Measurements from ENCODE around the gene FGF4. TPM values are rescaled to one million over a fixed set of nuclear protein-coding genes. Genes with fewer than 3 reads are reported as not detected.

FGF4 gene
- not detected for polyA plus RNA-seq

- no peak for DNase-seq
- Mint-ChIP-seq H3K27ac (no peak within 1 kb of the TSS), H3K27me3 (ENCODE audit: low read depth in 3 of 3) (peaks cover 5 to 12% (median 8%) of the 10 kb centered on the region in 3 donors), H3K4me1 (no peaks in the 10 kb centered on the region), H3K4me3 (no peak within 1 kb of the TSS), H3K9me3 (no peaks in the 10 kb centered on the region), H3K36me3 (no peaks in the 10 kb centered on the region)
These were observed at the start of gene FGF4 for GRCh38 chr11:69775163-69775755. FGF4 (minus strand) TSS chr11:69775341; CDS start chr11:69775084, 257 bp downstream.

- H3K36me3 Mint-ChIP-seq, result peaks cover 0 to 3% (median 0%) of the 10 kb centered on the region in 3 donors
- H3K27me3 Mint-ChIP-seq (ENCODE audit: low read depth in 3 of 3), result peaks cover 5 to 15% (median 5%) of the 10 kb centered on the region in 3 donors
- H3K4me1 Mint-ChIP-seq, result no peaks in the 10 kb centered on the region
- no peak for DNase-seq
- no peak overlapping the region for H3K4me3 Mint-ChIP-seq
- no peak overlapping the region for H3K27ac Mint-ChIP-seq
- H3K9me3 Mint-ChIP-seq, result no peaks in the 10 kb centered on the region
These were observed 48.6 kb upstream of the FGF4 start for GRCh38 chr11:69823641-69824265.

GRCh38 chr11:69822676-69823494, 47.7 kb upstream of the FGF4 start:
- H3K27me3 Mint-ChIP-seq (ENCODE audit: low read depth in 3 of 3), result peaks cover 5 to 15% (median 5%) of the 10 kb centered on the region in 3 donors
- H3K4me3 Mint-ChIP-seq, result no peak overlapping the region
- no peak for DNase-seq
- H3K4me1 Mint-ChIP-seq, result no peaks in the 10 kb centered on the region
- peaks cover 0 to 3% (median 0%) of the 10 kb centered on the region in 3 donors for H3K36me3 Mint-ChIP-seq
- no peak overlapping the region for H3K27ac Mint-ChIP-seq
- no peaks in the 10 kb centered on the region for H3K9me3 Mint-ChIP-seq

- Mint-ChIP-seq H3K9me3 (no peaks in the 10 kb centered on the region), H3K27me3 (ENCODE audit: low read depth in 3 of 3) (peaks cover 5 to 12% (median 5%) of the 10 kb centered on the region in 3 donors), H3K36me3 (peaks cover 0 to 3% (median 0%) of the 10 kb centered on the region in 3 donors), H3K27ac (no peak overlapping the region), H3K4me3 (no peak overlapping the region), H3K4me1 (no peaks in the 10 kb centered on the region)
- no peak for DNase-seq
These were observed 46.4 kb upstream of the FGF4 start for GRCh38 chr11:69821511-69822040.

- Mint-ChIP-seq H3K27me3 (ENCODE audit: low read depth in 3 of 3) (peaks cover 5 to 16% (median 7%) of the 10 kb centered on the region in 3 donors), H3K27ac (no peak overlapping the region), H3K9me3 (no peaks in the 10 kb centered on the region), H3K4me1 (no peaks in the 10 kb centered on the region), H3K4me3 (no peak overlapping the region), H3K36me3 (peaks cover 0 to 3% (median 0%) of the 10 kb centered on the region in 3 donors)
- no peak for DNase-seq
These were observed 45.3 kb upstream of the FGF4 start for GRCh38 chr11:69820441-69820840.

GRCh38 chr11:69819541-69820070, 44.5 kb upstream of the FGF4 start:
- no peak overlapping the region for H3K27ac Mint-ChIP-seq
- no peak overlapping the region for H3K4me3 Mint-ChIP-seq
- H3K9me3 Mint-ChIP-seq, result no peaks in the 10 kb centered on the region
- peaks cover 5 to 16% (median 7%) of the 10 kb centered on the region in 3 donors for H3K27me3 Mint-ChIP-seq (ENCODE audit: low read depth in 3 of 3)
- no peaks in the 10 kb centered on the region for H3K4me1 Mint-ChIP-seq
- H3K36me3 Mint-ChIP-seq, result peaks cover 0 to 3% (median 0%) of the 10 kb centered on the region in 3 donors
- no peak for DNase-seq

- H3K27me3 Mint-ChIP-seq (ENCODE audit: low read depth in 3 of 3), result peaks cover 5 to 13% (median 7%) of the 10 kb centered on the region in 3 donors
- H3K4me3 Mint-ChIP-seq, result no peak within 1 kb of the TSS
- no peak within 1 kb of the TSS for H3K27ac Mint-ChIP-seq
- H3K9me3 Mint-ChIP-seq, result no peaks in the 10 kb centered on the region
- no peaks in the 10 kb centered on the region for H3K4me1 Mint-ChIP-seq
- DNase-seq, result no peak
- H3K36me3 Mint-ChIP-seq, result peaks cover 0 to 3% (median 0%) of the 10 kb centered on the region in 3 donors
These were observed 43.7 kb upstream of the FGF4 start, which contains the start of gene FGF3 for GRCh38 chr11:69818603-69819441. FGF3 (minus strand) TSS chr11:69819416; CDS start chr11:69818933, 483 bp downstream.

- H3K4me1 Mint-ChIP-seq, result no peaks in the 10 kb centered on the region
- H3K27me3 Mint-ChIP-seq (ENCODE audit: low read depth in 3 of 3), result peaks cover 5 to 13% (median 7%) of the 10 kb centered on the region in 3 donors
These were observed 43.1 kb upstream of the FGF4 start for GRCh38 chr11:69818231-69818602.

GRCh38 chr11:69817265-69818230, 42.4 kb upstream of the FGF4 start:
- no peak for DNase-seq
- peaks cover 5 to 13% (median 8%) of the 10 kb centered on the region in 3 donors for H3K27me3 Mint-ChIP-seq (ENCODE audit: low read depth in 3 of 3)
- no peaks in the 10 kb centered on the region for H3K9me3 Mint-ChIP-seq
- peaks cover 0 to 3% (median 0%) of the 10 kb centered on the region in 3 donors for H3K36me3 Mint-ChIP-seq
- H3K4me1 Mint-ChIP-seq, result no peaks in the 10 kb centered on the region
- no peak overlapping the region for H3K27ac Mint-ChIP-seq
- H3K4me3 Mint-ChIP-seq, result no peak overlapping the region

More at GRCh38 chr11:69818231-69818602, 43.1 kb upstream of the FGF4 start:
- Mint-ChIP-seq H3K9me3 (no peaks in the 10 kb centered on the region), H3K4me3 (no peak overlapping the region), H3K36me3 (peaks cover 0 to 3% (median 0%) of the 10 kb centered on the region in 3 donors), H3K27ac (no peak overlapping the region)
- no peak for DNase-seq

- Mint-ChIP-seq H3K27ac (no peak overlapping the region), H3K36me3 (peaks cover 0 to 3% (median 0%) of the 10 kb centered on the region in 3 donors), H3K4me1 (no peaks in the 10 kb centered on the region), H3K4me3 (no peak overlapping the region), H3K9me3 (no peaks in the 10 kb centered on the region), H3K27me3 (ENCODE audit: low read depth in 3 of 3) (peaks cover 8 to 11% (median 8%) of the 10 kb centered on the region in 3 donors)
- no peak for DNase-seq
These were observed 41.5 kb upstream of the FGF4 start for GRCh38 chr11:69816671-69817070.

GRCh38 chr11:69815973-69816372, 40.8 kb upstream of the FGF4 start:
- no peak overlapping the region for H3K27ac Mint-ChIP-seq
- DNase-seq, result no peak
- no peaks in the 10 kb centered on the region for H3K4me1 Mint-ChIP-seq
- H3K9me3 Mint-ChIP-seq, result no peaks in the 10 kb centered on the region
- peaks cover 0 to 3% (median 0%) of the 10 kb centered on the region in 3 donors for H3K36me3 Mint-ChIP-seq
- no peak overlapping the region for H3K4me3 Mint-ChIP-seq
- peaks cover 8 to 11% (median 8%) of the 10 kb centered on the region in 3 donors for H3K27me3 Mint-ChIP-seq (ENCODE audit: low read depth in 3 of 3)

- peaks cover 5 to 8% (median 7%) of the 10 kb centered on the region in 3 donors for H3K27me3 Mint-ChIP-seq (ENCODE audit: low read depth in 3 of 3)
These were observed 39.8 kb upstream of the FGF4 start for GRCh38 chr11:69814902-69815301.

More at GRCh38 chr11:69814902-69815301, 39.8 kb upstream of the FGF4 start:
- Mint-ChIP-seq H3K4me1 (no peaks in the 10 kb centered on the region), H3K36me3 (peaks cover 0 to 2% (median 0%) of the 10 kb centered on the region in 3 donors), H3K4me3 (no peak overlapping the region), H3K27ac (no peak overlapping the region), H3K9me3 (no peaks in the 10 kb centered on the region)
- DNase-seq, result no peak
